ENCODE results near the gene TRRAP.

DNA sequence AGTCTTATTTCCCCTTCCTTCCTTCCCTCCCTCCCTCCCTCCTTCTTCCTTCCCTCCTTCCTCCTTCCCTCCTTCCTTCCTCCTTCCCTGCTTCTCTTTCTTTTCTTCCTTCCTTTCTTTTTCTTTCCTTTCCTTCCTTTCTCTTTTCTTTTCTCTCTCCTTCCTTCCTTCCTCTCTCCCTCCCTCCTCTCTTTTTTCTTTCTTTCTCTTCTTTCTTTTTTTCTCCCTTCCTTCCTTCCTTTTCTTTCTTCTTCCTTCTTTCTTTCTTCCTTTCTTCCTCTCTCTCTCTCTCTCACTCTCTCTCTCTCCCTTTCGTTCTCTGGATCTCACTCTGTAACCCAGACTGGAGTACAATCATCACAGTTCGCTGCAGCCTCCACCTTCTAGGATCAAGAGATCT lies 14.7 kb upstream of the TRRAP start:
- TF ChIP-seq, protein P1, sequence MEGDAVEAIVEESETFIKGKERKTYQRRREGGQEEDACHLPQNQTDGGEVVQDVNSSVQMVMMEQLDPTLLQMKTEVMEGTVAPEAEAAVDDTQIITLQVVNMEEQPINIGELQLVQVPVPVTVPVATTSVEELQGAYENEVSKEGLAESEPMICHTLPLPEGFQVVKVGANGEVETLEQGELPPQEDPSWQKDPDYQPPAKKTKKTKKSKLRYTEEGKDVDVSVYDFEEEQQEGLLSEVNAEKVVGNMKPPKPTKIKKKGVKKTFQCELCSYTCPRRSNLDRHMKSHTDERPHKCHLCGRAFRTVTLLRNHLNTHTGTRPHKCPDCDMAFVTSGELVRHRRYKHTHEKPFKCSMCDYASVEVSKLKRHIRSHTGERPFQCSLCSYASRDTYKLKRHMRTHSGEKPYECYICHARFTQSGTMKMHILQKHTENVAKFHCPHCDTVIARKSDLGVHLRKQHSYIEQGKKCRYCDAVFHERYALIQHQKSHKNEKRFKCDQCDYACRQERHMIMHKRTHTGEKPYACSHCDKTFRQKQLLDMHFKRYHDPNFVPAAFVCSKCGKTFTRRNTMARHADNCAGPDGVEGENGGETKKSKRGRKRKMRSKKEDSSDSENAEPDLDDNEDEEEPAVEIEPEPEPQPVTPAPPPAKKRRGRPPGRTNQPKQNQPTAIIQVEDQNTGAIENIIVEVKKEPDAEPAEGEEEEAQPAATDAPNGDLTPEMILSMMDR (conservative IDR thresholded peaks at IDR 0.05; ENCODE audit: low read depth in 2 of 2), result no peak
- TF ChIP-seq, protein P2, sequence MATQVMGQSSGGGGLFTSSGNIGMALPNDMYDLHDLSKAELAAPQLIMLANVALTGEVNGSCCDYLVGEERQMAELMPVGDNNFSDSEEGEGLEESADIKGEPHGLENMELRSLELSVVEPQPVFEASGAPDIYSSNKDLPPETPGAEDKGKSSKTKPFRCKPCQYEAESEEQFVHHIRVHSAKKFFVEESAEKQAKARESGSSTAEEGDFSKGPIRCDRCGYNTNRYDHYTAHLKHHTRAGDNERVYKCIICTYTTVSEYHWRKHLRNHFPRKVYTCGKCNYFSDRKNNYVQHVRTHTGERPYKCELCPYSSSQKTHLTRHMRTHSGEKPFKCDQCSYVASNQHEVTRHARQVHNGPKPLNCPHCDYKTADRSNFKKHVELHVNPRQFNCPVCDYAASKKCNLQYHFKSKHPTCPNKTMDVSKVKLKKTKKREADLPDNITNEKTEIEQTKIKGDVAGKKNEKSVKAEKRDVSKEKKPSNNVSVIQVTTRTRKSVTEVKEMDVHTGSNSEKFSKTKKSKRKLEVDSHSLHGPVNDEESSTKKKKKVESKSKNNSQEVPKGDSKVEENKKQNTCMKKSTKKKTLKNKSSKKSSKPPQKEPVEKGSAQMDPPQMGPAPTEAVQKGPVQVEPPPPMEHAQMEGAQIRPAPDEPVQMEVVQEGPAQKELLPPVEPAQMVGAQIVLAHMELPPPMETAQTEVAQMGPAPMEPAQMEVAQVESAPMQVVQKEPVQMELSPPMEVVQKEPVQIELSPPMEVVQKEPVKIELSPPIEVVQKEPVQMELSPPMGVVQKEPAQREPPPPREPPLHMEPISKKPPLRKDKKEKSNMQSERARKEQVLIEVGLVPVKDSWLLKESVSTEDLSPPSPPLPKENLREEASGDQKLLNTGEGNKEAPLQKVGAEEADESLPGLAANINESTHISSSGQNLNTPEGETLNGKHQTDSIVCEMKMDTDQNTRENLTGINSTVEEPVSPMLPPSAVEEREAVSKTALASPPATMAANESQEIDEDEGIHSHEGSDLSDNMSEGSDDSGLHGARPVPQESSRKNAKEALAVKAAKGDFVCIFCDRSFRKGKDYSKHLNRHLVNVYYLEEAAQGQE (IDR thresholded peaks at IDR 0.05; ENCODE audit: unreplicated experiment), result no peak
- TF ChIP-seq POLR2AphosphoS5 (IDR thresholded peaks at IDR 0.05; ENCODE audit: low read depth) (no peak), JUNB (IDR thresholded peaks at IDR 0.05; ENCODE audit: unreplicated experiment) (no peak), EZH2 (IDR thresholded peaks at IDR 0.05; ENCODE audit: low read depth, unreplicated experiment) (no peak)

Data from GM23338 (cell line).